Panc1 (cell line): ENCODE data around the gene MLST8. TPM values are rescaled to one million over a fixed set of nuclear protein-coding genes. Genes with fewer than 3 reads are reported as not detected.

Source experiments
- ATAC-seq: fragments of 200-7000 bp; cut with Tn5 transposase; 2 replicates; pipeline ENCODE4 v1.9.1; 2020; ENCODE audit warnings: mild to moderate bottlenecking, moderate library complexity
- BruUV-seq: library from RNA; stranded (reverse); fragments of 400-500 nt; replicated peaks from 2 replicates; lab custom pipeline; 2021; lab: Mats Ljungman, UMichigan
- CTCF ChIA-PET: fragments of 300-600 bp; sonication (Branson Sonifier 250); formaldehyde crosslinking; loops from one replicate; lab custom pipeline; 2022; ENCODE audit warnings: antibody characterized with exemption; lab: Charles Lee
- POLR2A ChIA-PET: fragments of 300-600 bp; sonication (Branson Sonifier 250); formaldehyde crosslinking; loops from one replicate; lab custom pipeline; 2022; ENCODE audit warnings: antibody characterized with exemption; lab: Charles Lee
- DNase-seq: peaks from one replicate; pipeline ENCODE4 v3.0.0-alpha.2; 2010; ENCODE audit warnings: low read depth, low spot score
- H3K27ac ChIP-seq: 2 replicates; pipeline ENCODE4 v1.5.1; 2011; ENCODE audit warnings: mild to moderate bottlenecking, low read length, inconsistent platforms
- H3K27me3 ChIP-seq: fragments of 200-500 bp; sonication (Bioruptor generic); 2 replicates; pipeline ENCODE4 v1.6.0; 2014; ENCODE audit warnings: low read length, inconsistent platforms; ENCODE audit not compliant: control insufficient read depth, insufficient read depth
- H3K36me3 ChIP-seq: fragments of 200-500 bp; sonication (Bioruptor generic); 2 replicates; pipeline ENCODE4 v1.5.1; 2014; ENCODE audit warnings: inconsistent platforms, mild to moderate bottlenecking, low read length, moderate library complexity; ENCODE audit not compliant: control insufficient read depth, insufficient read depth
- H3K4me1 ChIP-seq: 2 replicates; pipeline ENCODE4 v1.5.1; 2011; ENCODE audit warnings: inconsistent platforms, mild to moderate bottlenecking, low read length, moderate library complexity; ENCODE audit not compliant: control insufficient read depth, insufficient read depth
- H3K4me3 ChIP-seq, 2 experiments: 2 replicates each; pipeline ENCODE4 v1.5.1; 2011 to 2012; ENCODE audit warnings: low read depth in 2 of 2, low read length in 2 of 2, mild to moderate bottlenecking in 2 of 2, inconsistent platforms in 1 of 2, moderate library complexity in 1 of 2
- H3K9me3 ChIP-seq: fragments of 200-500 bp; sonication (Bioruptor generic); 2 replicates; pipeline ENCODE4 v1.5.1; 2014; ENCODE audit warnings: low read depth, mild to moderate bottlenecking, inconsistent platforms, low read length, moderate library complexity; ENCODE audit not compliant: control insufficient read depth, insufficient read depth
- POLR2AphosphoS5 ChIP-seq: IDR thresholded peaks from 2 replicates; pipeline ENCODE4 v1.6.1; 2012; ENCODE audit warnings: mild to moderate bottlenecking, low read depth, low read length, moderate library complexity
- SIN3A ChIP-seq: IDR thresholded peaks from 2 replicates; pipeline ENCODE4 v1.6.1; 2012; ENCODE audit warnings: low read depth, mild to moderate bottlenecking, low read length, moderate library complexity, borderline replicate concordance; ENCODE audit not compliant: insufficient read depth
- TCF7L2 ChIP-seq: IDR thresholded peaks from 2 replicates; pipeline ENCODE4 v1.6.1; 2011; ENCODE audit warnings: mild to moderate bottlenecking, low read depth, low read length, inconsistent platforms
- in situ Hi-C: cut with HindIII; loops from 2 replicates; pipeline ENCODE4 v1.10.0; 2016; ENCODE audit warnings: low sequenced_read_pairs, low pct_unique_long_range_greater_than_20kb
- intact Hi-C: fragments of 100-400 bp; cut with micrococcal nuclease; formaldehyde crosslinking; loops from one replicate; pipeline ENCODE4 v1.10.0; 2022; ENCODE audit not compliant: unreplicated experiment
- total RNA-seq: library from RNA; stranded (reverse); gene quantifications from one replicate; pipeline ENCODE4 v1.2.1, GENCODE V29; 2021; ENCODE audit not compliant: unreplicated experiment
- TF ChIP-seq, protein P1 (sequence below), 2 experiments: IDR thresholded peaks; 2 replicates each; pipeline ENCODE4 v1.6.1; 2011 to 2012; ENCODE audit warnings: low read depth in 2 of 2, control low read depth in 1 of 2, low read length in 1 of 2, mild to moderate bottlenecking in 1 of 2, moderate library complexity in 1 of 2; ENCODE audit not compliant: insufficient read depth in 1 of 2
- TF ChIP-seq, protein P2 (sequence below): fragments of 450-650 bp; IDR thresholded peaks from 2 replicates; pipeline ENCODE4 v1.5.1; 2017; ENCODE audit warnings: mild to moderate bottlenecking

The MLST8 gene
- total RNA-seq, 1 experiment from 2014 or later, result 91.1 TPM

DNA sequence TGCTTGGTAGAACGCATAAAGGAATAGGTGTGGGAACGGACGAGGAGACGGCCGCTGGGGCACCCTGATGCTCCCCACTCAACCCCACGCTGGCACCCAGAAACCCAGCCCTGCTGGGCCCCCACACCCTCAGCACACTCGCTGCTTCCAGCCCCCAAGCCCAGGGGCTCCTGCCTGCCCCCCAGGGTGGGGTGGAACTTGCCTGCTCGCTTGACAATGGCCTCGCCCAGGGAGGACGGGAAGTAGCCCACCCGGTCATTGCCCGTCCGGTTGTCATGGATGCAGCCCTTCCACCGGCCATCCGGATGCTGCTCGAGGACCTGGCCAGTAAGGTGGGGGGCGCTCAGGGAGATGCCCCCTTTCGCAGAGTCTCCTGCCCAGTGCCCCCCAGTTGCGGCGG is 18.7 kb upstream of the MLST8 start:
- Histone ChIP-seq H3K36me3 (no peaks in the 10 kb centered on the region), H3K4me1 (0 out of 2 replicates have a peak, but pooled peaks cover 5% of the 10 kb centered on the region), H3K27ac (no peak overlapping the region), H3K4me3 (no peak overlapping the region), H3K9me3 (no peaks in the 10 kb centered on the region), H3K27me3 (no peaks in the 10 kb centered on the region)
- BruUV-seq, result no TSS peak
- TF ChIP-seq, protein P1, sequence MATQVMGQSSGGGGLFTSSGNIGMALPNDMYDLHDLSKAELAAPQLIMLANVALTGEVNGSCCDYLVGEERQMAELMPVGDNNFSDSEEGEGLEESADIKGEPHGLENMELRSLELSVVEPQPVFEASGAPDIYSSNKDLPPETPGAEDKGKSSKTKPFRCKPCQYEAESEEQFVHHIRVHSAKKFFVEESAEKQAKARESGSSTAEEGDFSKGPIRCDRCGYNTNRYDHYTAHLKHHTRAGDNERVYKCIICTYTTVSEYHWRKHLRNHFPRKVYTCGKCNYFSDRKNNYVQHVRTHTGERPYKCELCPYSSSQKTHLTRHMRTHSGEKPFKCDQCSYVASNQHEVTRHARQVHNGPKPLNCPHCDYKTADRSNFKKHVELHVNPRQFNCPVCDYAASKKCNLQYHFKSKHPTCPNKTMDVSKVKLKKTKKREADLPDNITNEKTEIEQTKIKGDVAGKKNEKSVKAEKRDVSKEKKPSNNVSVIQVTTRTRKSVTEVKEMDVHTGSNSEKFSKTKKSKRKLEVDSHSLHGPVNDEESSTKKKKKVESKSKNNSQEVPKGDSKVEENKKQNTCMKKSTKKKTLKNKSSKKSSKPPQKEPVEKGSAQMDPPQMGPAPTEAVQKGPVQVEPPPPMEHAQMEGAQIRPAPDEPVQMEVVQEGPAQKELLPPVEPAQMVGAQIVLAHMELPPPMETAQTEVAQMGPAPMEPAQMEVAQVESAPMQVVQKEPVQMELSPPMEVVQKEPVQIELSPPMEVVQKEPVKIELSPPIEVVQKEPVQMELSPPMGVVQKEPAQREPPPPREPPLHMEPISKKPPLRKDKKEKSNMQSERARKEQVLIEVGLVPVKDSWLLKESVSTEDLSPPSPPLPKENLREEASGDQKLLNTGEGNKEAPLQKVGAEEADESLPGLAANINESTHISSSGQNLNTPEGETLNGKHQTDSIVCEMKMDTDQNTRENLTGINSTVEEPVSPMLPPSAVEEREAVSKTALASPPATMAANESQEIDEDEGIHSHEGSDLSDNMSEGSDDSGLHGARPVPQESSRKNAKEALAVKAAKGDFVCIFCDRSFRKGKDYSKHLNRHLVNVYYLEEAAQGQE (IDR thresholded peaks at IDR 0.05; ENCODE audit: insufficient read depth in 1 of 2, low read depth in 2 of 2, low read length in 1 of 2), result no peak
- TF ChIP-seq, protein P2, sequence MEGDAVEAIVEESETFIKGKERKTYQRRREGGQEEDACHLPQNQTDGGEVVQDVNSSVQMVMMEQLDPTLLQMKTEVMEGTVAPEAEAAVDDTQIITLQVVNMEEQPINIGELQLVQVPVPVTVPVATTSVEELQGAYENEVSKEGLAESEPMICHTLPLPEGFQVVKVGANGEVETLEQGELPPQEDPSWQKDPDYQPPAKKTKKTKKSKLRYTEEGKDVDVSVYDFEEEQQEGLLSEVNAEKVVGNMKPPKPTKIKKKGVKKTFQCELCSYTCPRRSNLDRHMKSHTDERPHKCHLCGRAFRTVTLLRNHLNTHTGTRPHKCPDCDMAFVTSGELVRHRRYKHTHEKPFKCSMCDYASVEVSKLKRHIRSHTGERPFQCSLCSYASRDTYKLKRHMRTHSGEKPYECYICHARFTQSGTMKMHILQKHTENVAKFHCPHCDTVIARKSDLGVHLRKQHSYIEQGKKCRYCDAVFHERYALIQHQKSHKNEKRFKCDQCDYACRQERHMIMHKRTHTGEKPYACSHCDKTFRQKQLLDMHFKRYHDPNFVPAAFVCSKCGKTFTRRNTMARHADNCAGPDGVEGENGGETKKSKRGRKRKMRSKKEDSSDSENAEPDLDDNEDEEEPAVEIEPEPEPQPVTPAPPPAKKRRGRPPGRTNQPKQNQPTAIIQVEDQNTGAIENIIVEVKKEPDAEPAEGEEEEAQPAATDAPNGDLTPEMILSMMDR, result no peak
- TF ChIP-seq TCF7L2, result no peak
- no peak for TF ChIP-seq SIN3A
- no peak for TF ChIP-seq POLR2AphosphoS5
- ChIA-PET POLR2A (no interaction called here), CTCF (no interaction called here)
- in situ Hi-C loops, result no loop called here
- ATAC-seq (no peak), DNase-seq (no peak)
- intact Hi-C loops, result no loop called here

DNA sequence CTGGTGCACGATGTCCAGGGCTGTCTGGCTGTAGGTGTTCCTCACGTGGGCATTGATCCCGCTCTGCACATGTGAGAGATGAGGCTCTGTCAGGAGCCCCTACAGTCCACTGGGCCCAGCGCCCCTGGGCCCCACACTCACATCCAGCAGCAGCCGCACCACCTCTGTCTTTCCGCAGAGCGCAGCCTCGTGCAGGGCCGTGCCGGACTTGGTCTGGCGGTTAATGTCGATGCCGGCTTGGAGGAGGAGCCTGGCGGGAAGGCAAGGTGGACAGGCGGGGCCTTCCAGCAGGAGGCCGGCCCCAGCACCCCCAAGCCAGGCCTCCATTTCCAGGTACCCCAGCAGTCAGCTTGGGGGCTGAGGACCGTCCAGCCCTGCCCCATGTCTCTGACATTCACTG is 18.0 kb upstream of the MLST8 start:
- H3K27me3 ChIP-seq, result no peaks in the 10 kb centered on the region
- no peak overlapping the region for H3K4me3 ChIP-seq
- no TSS peak for BruUV-seq
- no peaks in the 10 kb centered on the region for H3K36me3 ChIP-seq
- ChIA-PET CTCF (no interaction called here), POLR2A (interaction anchor here (0.6 kb wide), 1 partner anchor 32 kb away, joined by 6 read pairs; the partner anchor contains the start of gene TRAF7)
- H3K27ac ChIP-seq, result no peak overlapping the region
- H3K4me1 ChIP-seq, result 0 out of 2 replicates have a peak, but pooled peaks cover 5% of the 10 kb centered on the region
- TF ChIP-seq POLR2AphosphoS5 (no peak), SIN3A (no peak), TCF7L2 (no peak)
- TF ChIP-seq, protein P2, result no peak
- TF ChIP-seq, protein P1 (IDR thresholded peaks at IDR 0.05; ENCODE audit: insufficient read depth in 1 of 2, low read depth in 2 of 2, low read length in 1 of 2), result no peak
- H3K9me3 ChIP-seq, result no peaks in the 10 kb centered on the region
- DNase-seq (no peak), ATAC-seq (no peak)
- intact Hi-C loops (no loop called here), in situ Hi-C loops (no loop called here)
